Activated CD4-positive, alpha-beta T cell treated with anti-CD3 and anti-CD28 coated beads, Interleukin-2, amount 50 U/mL, for 1 hour (primary cell): Measurements from ENCODE around the gene RBPJ.
"Not testable (repeated sequence)": the region's sequence is repeated elsewhere in the genome, so short reads cannot be mapped to it uniquely, and the experiment has no call there.

Experiments used
- DNase-seq: peaks from one replicate; pipeline ENCODE4 v3.0.0-alpha.2; 2020

Gene RBPJ

DNA sequence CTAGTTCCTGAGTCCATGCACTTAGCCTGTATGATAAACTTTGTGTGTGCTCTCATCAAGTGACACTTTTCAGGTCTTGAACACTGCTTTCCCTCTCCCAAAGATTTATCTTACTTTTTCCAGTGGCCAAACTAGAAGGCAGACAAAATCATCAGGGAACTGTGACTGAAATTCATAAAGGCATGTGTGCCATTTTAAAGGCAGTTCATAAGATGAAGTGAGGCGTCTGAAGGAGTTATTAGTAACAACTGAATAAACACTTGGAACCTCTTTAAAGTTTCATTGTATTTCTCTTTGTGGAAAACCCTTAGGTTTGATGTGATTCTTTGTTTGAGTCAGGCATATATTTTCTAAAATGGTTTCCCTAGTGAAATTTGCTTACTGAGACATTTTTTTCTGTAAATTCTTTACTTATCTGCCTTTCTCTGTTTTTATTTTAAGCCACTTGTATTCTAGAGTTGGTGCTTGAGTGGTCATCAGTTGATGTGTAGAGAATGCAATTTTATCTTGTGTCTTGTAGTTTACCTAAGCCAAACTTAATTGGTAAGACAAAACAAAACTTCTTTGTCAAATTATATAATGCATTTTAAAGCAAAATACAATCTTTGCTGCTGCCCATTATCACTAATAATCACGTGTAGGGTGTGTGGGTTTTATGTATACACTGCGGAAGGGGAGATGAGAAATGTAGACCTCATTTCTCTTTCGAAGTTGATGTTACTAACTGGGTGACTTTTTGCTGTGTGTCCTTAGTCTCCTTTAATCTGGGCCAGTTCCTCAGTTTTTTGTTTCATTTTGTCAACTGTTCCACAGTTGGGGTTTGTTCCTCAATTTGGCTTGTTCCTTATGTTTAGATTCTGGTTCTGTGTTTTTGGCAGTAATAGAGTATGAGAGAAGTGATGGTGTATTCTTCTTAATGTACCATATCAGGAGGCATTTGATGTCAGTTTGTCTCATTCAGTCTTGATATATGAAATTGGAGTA is 56.8 kb downstream of the RBPJ start:
- no peak for DNase-seq

DNA sequence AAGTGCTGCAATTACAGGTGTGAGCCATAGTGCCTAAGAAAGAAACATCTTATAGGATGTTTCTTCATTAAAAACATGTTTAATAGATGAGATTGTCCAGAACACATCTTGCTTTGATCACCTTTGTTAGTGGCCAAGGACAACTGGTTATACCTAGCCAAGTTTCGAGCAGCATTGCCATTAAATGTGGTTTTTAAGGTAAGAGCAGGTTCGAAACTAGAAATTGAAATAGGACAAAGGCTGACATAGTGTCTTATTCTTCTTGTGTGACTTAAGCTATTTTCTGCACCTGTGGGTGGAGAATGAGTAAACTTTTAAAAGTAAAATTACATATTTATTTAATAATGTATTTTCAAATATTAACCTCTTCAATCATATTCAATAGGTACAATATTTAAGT is 59.0 kb downstream of the RBPJ start:
- DNase-seq: no peak

DNA sequence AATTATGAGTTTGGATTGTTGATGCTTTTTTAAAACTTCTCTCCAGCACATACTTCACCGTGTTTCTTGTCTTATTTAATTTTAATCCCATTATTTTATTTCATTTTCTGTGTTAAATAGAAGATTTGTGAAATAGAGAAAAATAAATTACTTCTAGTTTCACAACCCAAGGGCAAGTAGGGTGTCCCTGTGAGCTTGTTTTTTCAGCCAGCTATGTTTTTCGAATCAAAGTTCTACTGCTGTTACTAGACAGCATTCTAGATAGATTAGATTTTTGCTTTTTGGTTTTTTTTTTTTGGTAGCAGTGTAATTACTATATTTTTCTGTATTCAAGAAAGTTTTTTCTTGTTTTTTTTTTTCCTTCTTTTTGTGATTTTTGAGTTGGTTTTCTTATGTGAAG is 59.9 kb downstream of the RBPJ start:
- no peak for DNase-seq

DNA sequence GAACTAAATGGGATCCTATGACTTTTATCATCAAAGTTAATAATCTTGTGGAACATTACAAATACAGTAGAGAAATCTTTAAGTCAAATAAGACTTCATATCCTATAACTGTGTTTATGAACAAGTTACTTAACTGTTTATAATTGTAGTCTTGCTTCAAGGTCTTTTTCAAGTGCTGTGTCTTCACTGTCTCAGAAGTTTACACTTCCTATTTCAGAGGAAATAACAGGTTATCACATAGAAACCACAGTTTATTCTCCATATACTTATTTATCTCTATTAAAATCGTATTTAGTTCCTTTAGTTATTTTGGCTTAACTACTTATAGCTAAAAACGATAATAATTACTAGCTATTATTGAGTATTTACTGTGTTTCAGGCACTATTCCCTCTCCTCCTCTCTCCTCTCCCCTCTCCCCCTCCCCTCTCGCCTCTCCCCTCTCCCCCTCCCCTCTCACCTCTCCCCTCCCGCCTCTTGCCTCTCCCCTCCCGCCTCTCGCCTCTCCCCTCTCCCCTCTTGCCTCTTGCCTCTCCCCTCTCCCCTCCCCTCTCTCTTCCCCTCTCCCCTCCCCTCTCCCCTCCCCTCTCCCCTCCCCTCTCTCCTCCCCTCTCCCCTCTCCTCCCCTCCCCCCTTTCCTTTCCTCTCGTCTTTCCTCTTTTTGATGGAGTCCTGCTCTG is 63.7 kb downstream of the RBPJ start:
- no peak for DNase-seq

DNA sequence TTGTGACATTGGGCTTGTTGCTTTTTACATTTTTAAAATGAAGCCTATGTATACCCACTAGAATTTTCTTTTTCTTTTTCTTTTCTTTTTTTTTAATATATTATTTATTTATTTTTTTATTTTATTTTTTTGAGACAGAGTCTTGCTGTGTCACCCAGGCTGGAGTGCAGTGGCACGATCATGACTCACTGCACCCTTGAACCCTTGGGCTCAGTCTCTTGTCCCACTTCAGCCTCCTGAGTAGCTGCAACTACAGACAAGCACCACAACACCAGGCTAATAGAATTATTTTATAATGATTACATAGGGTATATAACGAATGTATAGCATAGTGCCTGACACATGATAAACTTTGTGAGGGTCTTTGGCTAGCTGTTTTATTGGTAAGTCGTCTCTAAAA is 64.9 kb downstream of the RBPJ start:
- no peak for DNase-seq

DNA sequence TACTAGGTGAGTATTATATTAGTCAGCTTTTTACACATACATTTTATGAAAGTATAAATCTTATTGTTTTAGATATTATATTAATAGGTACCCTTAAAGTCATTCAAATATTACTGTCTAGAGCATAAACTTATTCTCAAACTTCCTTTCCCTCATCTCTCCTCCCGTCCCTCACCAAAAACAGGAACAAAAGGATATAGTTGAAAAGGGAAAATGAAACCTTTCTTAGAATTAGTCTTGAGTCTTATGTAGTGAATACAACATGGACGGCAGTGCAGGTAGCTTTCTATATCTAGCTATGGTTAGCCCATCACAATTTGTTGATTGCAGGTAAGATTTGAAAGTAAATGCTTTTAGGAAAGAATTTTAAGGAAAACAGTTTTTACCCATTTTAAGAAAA is 65.6 kb downstream of the RBPJ start:
- DNase-seq: no peak

DNA sequence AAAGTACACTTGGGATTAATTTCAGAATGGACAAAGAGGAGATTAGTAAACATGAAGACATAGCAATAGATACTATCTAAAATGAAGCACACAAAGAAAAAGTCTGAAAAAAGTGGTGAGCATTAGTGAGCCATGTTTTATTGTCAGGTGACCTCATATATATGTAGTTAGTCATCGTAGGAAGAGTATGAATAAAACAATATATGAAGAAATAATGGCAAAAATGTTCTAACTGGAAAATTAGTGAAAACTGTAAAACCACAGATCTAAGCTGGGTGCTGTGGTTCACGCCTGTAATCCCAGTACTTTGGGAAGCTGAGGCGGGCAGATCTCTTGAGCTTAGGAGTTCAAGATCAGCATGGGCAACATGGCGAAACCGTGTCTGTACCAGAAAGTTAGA is 67.9 kb downstream of the RBPJ start:
- no peak for DNase-seq

DNA sequence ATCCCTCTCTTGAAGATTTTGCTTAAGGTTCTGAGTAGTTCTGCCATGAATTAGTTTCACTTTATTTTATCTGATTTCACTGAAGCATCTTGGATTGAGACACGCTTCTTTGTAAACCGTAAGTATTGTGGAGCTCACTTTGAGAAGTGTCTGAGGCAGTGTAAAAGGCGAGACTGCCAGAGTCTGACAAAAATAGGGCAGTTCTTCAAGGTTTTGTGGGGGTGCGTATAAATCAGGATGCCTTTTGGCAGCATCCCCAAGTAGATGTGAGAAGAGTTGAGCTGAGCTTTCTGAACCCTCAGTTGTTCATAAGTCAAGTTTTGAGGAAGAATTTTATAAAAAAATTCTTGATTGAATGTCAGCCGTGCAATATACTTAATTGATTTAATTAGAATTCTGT is 76.3 kb downstream of the RBPJ start:
- DNase-seq: no peak

DNA sequence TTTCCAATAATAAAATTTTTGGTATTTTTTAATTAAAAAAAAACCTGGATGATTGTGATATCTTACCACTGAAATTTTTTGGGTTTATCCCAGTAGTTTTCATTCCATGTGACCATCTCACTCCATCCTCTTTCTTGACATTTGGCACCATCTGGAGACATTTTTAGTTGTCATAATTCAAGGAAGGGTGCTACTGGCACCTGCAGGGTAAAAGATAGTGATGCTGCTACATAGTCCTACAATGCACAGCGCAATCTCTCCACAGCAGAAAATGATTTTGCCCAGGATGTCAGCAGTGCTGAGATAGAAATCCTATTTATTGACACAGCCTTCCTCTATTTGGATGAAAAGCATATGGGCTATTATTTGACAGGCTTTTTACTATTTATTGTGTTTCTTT is 79.3 kb downstream of the RBPJ start:
- DNase-seq: no peak

DNA sequence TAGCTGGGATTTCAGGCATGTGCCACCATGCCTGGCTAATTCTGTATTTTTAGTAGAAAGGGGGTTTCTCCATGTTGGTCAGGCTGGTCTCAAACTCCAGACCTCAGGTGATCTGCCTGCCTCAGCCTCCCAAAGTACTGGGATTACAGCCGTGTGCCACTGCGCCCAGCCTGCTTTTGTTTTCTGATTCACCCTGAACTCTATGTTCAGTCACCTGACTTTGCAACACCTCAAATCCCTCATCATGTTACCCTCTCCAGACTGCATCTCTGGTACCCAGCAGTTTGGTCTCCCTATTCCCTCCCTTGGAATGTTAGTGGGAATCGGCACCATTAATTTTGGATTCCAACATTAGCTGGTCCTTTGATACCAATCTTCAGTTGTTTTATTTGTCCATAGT is 81.2 kb downstream of the RBPJ start:
- not testable (repeated sequence) for DNase-seq

DNA sequence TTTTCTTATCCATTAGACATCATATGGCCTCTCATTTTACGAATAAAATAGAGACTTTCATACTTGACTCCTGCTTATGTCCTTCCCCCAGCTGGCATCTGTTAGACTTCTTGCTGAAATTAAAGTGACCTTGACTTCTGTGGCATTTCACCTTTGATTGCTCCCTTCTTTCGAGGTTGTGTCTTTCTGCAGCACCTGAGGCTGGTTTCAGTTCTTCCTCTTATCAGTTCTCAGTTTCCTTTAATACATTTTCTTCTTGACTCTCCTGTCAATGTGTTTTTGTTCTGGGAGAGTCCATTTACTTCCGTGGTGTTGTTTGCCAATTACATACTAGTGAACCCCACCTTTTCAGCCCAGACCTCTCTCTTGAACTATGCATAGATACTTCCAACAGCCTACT is 81.6 kb downstream of the RBPJ start:
- no peak for DNase-seq

DNA sequence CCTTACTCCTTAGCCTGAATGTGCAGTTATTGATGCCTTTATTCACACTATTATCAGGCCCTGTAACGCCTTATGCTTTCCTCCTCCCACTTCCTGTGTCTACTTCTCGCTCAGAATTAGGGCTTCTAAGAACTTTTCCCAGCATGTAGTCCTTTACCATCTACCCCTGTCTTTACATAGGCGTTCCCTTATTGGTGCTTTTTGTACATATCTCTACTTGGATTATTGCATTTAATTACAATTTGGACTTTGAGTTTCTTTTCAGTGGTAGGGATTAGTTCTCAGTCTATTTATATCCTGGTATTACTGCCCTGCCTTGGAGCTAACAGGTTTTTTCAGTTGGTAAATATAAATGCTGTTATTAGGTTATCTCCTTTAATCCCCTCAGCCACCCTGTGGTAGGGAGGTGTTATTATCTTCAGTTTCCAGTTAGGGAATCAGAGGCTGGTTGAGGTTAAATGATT is 84.0 kb downstream of the RBPJ start:
- DNase-seq: no peak

DNA sequence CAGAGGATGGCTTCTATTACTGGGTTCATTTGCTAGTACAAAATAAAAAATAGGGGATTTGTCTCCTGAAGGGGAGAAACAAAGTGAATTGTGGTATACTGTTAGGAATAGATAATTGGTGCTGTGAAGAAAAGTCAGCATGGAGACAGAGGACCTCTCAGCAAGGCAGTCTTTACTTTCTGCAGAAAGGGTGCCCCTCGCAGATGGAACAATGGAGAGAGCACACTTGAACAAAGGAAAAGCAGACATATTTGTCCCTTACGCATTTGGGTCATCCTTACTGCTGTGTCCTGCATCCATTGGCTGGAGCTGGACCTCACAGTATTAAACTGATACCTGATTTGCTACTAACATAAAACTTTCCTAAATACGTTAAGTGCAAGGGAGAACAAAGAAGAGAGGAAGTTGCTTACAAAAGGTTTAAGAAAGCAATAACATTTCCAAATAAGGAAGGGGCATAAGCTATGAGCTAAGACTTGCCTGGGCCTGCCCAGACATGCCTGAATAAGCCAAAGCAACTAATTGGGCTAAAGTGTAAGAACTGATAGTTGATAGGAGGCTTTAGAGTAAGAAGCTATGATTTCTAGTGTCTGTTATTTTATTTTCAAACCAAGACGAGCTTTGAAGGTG is 85.6 kb downstream of the RBPJ start:
- no peak for DNase-seq

DNA sequence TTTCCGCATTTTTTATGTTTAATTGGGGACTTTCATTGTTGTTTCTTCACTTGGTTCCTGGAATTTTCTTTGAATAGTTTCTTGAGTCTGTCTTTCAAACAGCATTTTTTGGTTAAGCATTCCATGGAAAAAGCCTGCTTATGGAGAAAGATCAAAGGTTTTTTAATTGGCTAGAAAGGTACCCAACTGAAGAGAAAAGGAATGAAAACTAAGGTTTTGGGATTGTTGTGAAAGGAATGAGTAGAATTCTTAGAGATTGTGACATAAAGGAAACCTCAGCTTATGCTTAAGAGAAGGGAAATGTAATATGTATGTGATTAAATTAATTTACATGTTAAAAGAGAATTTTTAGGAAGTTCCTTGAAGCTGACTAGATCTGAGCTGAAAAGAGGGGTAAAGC is 86.7 kb downstream of the RBPJ start:
- no peak for DNase-seq

DNA sequence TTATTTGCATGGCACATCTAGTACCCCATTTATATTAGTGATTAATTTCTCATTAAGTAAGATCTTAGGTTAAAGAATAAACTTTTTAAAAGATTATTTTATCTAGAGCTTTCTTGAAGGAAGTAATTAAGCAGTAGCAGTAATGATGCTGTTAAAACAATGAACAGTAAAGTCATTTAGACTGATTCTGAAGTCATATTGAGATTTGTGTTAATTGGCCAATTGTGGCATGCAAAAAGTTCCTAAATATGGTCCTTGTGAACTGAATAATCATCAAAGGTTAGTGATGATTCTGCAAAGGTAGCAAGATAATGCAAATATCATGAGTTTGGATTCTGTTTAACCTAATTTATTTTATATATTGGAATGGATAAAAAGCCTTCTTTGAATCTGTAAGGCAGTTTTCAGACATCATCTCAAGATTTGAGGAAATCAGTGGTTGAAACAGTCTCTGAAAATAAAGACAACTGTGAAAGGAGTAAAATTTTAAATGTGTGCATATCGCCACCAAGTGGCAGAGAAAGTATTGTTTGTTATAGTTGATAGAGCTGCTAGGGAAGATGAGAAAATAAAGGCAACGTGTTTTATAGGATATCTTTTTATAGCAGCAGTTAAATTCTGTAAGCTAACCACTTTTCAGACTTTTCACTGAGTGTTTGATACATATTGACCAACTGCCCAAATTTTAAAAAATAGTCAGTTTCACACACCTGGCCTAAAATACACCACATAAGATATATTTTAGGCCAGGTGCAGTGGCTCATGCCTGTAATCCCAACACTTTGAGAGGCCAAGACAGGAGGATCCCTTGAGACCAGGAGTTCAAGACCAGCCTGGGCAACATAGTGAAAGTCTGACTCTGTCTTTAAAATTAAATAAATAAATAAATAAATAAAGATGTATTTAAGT is 89.8 kb downstream of the RBPJ start:
- no peak for DNase-seq

DNA sequence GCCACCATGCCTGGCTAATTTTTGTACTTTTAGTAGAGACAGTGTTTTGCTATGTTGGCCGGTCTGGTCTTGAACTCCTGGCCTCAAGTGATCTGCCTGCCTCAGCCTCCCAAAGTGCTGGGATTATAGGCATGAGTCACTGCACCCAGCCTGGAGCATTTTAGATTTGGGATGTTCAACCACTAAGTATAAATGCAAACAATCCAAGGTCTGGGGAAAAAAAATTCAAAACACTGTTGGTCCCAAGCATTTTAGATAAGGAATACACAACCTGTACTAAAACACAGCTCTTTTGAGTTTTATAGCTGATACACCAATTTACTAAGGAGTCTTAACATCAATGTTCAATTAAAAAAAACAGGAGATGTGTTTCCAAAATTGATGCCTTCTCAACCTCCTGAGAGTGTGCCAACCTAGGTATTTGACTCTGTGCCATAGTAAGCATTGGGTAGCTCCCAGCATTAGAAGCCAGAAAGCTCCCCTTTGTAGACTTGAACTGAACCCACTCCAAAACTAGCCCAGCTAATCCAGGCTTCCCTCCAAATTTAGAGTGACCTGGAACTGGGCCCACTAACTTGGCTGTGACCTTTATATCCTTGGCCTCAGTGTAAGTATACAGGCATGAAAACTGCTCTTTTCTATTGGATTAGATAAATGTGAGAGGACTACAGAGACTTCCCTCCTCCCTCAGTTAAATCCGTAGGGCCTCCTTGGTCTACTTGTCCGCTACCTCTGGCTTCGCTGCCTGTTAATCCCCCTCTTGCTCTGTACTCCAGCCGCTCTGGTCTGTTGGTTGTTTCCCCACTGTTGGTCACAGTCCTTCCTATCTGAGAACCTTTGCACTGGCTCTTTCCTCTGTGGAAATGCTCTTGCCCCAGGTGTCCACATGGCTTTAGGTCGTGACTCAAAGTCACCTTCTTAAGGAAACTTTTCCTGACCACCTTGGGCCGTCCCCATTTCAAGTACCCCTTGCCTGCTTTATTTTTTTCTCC is 91.9 kb downstream of the RBPJ start:
- DNase-seq: no peak

DNA sequence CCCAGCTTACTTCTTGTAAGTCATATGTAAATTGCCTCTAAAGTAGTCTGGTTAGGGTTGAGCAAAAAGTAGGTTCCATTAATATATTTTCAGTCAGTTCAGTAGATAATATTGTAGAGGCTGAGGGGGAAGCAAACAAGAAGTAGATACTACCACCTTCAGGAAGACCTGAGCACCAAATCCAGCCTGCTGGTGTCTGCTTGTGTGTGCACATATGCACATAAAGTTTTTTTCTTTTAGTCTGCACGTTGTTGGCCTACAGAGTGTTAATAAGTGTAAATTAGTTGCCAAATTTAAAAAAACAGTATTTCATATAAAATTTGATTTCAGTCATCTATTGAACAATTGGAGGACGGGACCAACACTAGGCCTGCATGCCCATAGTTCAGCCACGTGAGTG is 92.8 kb downstream of the RBPJ start:
- DNase-seq: no peak

DNA sequence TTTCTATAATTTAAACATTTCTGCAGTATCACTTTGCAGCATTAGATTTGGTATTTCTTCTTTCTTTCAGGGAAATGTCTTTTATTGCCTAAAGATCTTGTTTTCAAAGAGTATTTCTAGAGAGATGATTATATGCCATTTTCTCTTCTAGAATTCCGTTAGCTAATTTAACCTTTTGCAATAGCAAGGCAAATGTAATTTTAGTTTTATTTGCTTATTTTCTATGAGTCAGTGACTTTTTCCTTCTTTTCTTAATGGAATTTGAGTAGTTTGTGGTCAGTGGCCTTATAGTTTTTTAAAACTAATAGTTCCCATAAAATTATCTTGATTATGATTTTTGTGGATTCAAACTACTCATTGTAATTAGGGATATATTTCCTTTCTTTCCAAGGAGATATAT is 97.3 kb downstream of the RBPJ start:
- no peak for DNase-seq

DNA sequence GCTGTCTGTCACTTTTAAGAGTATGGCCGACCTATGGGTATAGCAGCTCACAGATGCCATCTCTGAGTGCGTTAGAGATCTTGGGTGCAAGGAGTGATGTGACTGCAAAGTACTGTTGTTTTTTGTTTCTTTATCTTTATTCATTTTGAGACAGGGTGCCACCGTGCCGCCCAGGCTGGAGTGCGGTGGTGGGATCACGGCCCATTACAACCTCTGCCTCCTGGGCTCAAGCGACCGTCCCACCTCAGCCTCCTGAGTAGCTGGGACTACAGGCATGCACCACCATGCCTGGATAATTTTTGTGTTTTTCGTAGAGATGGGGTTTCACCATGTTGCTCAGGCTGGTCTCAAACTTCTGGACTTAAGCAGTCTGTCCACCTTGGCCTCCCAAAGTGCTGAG is 98.0 kb downstream of the RBPJ start:
- DNase-seq: no peak

DNA sequence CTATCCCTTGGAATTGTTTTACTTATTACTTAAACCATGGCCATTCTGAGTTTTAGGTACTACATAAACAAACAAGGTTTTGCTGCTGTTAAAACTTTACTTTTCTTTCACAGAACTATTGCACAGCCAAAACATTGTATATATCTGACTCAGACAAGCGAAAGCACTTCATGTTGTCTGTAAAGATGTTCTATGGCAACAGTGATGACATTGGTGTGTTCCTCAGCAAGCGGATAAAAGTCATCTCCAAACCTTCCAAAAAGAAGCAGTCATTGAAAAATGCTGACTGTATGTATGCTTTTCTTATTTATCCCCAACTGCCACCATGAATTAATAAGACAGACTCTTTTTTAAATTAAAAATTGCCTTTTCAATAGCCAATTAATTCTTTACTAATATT is 99.6 kb downstream of the RBPJ start:
- no peak for DNase-seq

DNA sequence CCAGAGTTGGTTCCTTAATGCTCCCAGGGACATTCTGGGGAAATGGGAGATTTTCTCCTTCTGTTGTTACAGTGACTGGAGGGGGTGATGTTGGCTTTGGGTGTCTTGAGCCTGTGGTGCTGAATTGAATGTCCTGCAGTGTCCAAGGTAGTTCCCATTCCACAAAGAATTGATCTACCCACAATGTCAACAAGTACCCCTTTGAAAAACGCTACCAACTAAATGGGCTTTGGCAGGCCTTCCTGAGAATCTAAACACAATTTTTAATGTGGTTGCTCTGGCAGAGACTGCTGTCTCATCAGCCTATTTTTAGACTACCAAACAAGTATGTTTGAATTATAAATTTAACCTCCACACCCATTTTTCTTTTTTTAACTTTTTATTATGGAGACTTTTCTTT is 100.1 kb downstream of the RBPJ start:
- no peak for DNase-seq
